ENCODE measurements around the gene GJD2.

The GJD2 gene

DNA sequence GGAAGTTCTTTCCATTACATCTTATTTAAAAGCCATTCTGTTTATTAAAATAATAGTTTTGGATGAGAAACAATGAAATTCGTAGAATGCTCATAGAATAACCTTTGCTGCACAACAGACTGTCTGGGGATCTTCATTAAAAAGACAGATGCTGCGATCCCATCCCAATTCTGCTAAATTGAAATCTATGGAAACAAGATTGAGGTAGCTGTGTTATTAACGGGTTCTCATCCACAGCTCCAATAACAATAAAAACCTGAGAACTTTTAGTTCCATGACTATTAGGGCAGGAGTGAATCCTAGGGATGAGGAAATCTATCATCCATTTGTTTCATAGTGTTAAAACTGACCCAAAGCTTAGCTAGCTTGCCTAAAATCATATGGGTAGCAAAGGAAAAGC lies 2.5 kb upstream of the GJD2 start:
- H3K4me3 ChIP-seq (ENCODE audit: low read depth, low read length, poor library complexity, severe bottlenecking) = no peak overlapping the region
- no peaks in the 10 kb centered on the region for H3F3A ChIP-seq (ENCODE audit: insufficient read depth, low read length)
- no peak overlapping the region for H3K9ac ChIP-seq (ENCODE audit: low read length)
- TF ChIP-seq EZH2 (IDR thresholded peaks at IDR 0.05; ENCODE audit: borderline replicate concordance, low read length) (no peak), CTCF (IDR thresholded peaks at IDR 0.05; ENCODE audit: low read length) (no peak)
- no peaks in the 10 kb centered on the region for H3K9me2 ChIP-seq (ENCODE audit: low read depth, low read length)
- no peak overlapping the region for H2AFZ ChIP-seq (ENCODE audit: low read length)
- no peaks in the 10 kb centered on the region for H3K79me2 ChIP-seq (ENCODE audit: insufficient read depth, low read length)
- H3K36me3 ChIP-seq (ENCODE audit: insufficient read depth, low read length) = no peaks in the 10 kb centered on the region
- H4K20me1 ChIP-seq (ENCODE audit: insufficient read depth, low read length) = no peaks in the 10 kb centered on the region
- no peaks in the 10 kb centered on the region for H3K4me1 ChIP-seq (ENCODE audit: insufficient read depth, low read length, severe bottlenecking)
- H3K27me3 ChIP-seq (ENCODE audit: insufficient read depth, low read length) = no peaks in the 10 kb centered on the region
- H3K4me2 ChIP-seq (ENCODE audit: low read length) = no peak overlapping the region
- H3K9me3 ChIP-seq (ENCODE audit: low read length) = no peaks in the 10 kb centered on the region
- H3K27ac ChIP-seq (ENCODE audit: low read depth, low read length, poor library complexity, severe bottlenecking) = no peak overlapping the region

DNA sequence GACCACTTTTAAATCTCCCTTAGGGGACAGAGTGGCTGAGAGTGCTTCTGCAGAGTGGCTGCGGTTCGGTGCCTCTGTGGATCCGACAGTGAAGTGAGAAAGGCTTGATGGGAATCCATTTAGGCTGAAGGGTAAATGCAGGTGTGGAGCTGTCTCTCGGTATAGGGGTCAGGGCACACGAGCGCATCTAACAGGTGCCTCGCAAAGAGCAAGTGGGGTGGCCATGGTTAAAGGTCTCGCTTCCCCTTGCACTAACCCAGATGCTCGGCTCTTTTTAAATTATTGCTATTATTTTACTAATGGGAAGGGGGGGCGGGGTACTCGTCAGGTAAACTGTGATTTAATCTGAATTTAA lies 598 bp upstream of the GJD2 start:
- no peaks in the 10 kb centered on the region for H3F3A ChIP-seq (ENCODE audit: insufficient read depth, low read length)
- TF ChIP-seq CTCF (IDR thresholded peaks at IDR 0.05; ENCODE audit: low read length) (no peak), EZH2 (IDR thresholded peaks at IDR 0.05; ENCODE audit: borderline replicate concordance, low read length) (no peak)
- no peaks in the 10 kb centered on the region for H3K9me2 ChIP-seq (ENCODE audit: low read depth, low read length)
- H3K9me3 ChIP-seq (ENCODE audit: low read length) = no peaks in the 10 kb centered on the region
- H3K36me3 ChIP-seq (ENCODE audit: insufficient read depth, low read length) = no peaks in the 10 kb centered on the region
- no peaks in the 10 kb centered on the region for H3K27me3 ChIP-seq (ENCODE audit: insufficient read depth, low read length)
- H2AFZ ChIP-seq (ENCODE audit: low read length) = no peak overlapping the region
- H3K9ac ChIP-seq (ENCODE audit: low read length) = no peak overlapping the region
- no peaks in the 10 kb centered on the region for H4K20me1 ChIP-seq (ENCODE audit: insufficient read depth, low read length)
- no peak overlapping the region for H3K27ac ChIP-seq (ENCODE audit: low read depth, low read length, poor library complexity, severe bottlenecking)
- no peaks in the 10 kb centered on the region for H3K79me2 ChIP-seq (ENCODE audit: insufficient read depth, low read length)
- no peaks in the 10 kb centered on the region for H3K4me1 ChIP-seq (ENCODE audit: insufficient read depth, low read length, severe bottlenecking)
- H3K4me3 ChIP-seq (ENCODE audit: low read depth, low read length, poor library complexity, severe bottlenecking) = no peak overlapping the region
- H3K4me2 ChIP-seq (ENCODE audit: low read length) = no peak overlapping the region

DNA sequence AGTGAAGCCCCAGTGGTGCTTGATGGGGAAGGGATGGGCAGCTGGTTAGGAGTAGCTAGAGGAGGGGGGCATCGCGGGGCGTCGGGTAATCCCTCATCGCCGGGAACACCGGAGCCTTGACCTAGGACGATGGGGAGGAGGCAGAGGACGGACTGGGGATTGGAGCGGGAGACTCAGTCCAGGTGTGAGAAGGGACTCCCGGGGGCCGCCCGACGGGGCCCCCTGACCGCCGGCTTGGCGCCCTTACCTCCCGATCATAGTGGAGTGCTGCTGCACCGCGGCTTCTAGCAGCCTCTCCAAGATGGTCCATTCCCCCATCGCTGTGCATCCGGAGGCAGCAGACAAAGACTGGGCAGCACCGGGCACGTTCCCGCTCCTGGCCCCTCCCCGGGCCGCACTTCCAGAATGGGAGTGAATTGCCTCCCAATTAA lies 612 bp downstream of the GJD2 start:
- Histone ChIP-seq H3K36me3 (ENCODE audit: insufficient read depth, low read length) (no peaks in the 10 kb centered on the region), H3K9me3 (ENCODE audit: low read length) (no peaks in the 10 kb centered on the region), H3K4me1 (ENCODE audit: insufficient read depth, low read length, severe bottlenecking) (no peaks in the 10 kb centered on the region), H2AFZ (ENCODE audit: low read length) (no peak overlapping the region), H3K9ac (ENCODE audit: low read length) (no peak overlapping the region), H3K9me2 (ENCODE audit: low read depth, low read length) (no peaks in the 10 kb centered on the region), H3K79me2 (ENCODE audit: insufficient read depth, low read length) (no peaks in the 10 kb centered on the region), H4K20me1 (ENCODE audit: insufficient read depth, low read length) (no peaks in the 10 kb centered on the region), H3K27me3 (ENCODE audit: insufficient read depth, low read length) (no peaks in the 10 kb centered on the region), H3K4me2 (ENCODE audit: low read length) (no peak overlapping the region), H3K27ac (ENCODE audit: low read depth, low read length, poor library complexity, severe bottlenecking) (no peak overlapping the region), H3K4me3 (ENCODE audit: low read depth, low read length, poor library complexity, severe bottlenecking) (no peak overlapping the region), H3F3A (ENCODE audit: insufficient read depth, low read length) (no peaks in the 10 kb centered on the region)
- TF ChIP-seq CTCF (IDR thresholded peaks at IDR 0.05; ENCODE audit: low read length) = no peak
- no peak for TF ChIP-seq EZH2 (IDR thresholded peaks at IDR 0.05; ENCODE audit: borderline replicate concordance, low read length)
